Measurements from ENCODE around the gene TMEM184B.
A peak's percentile ranks its signal among the peaks of the same experiment; 100 is the strongest.
"Not testable (repeated sequence)": the region's sequence is repeated elsewhere in the genome, so short reads cannot be mapped to it uniquely, and the experiment has no call there.

The TMEM184B gene

GRCh38 chr22:38236786-38237185, 36.0 kb downstream of the TMEM184B start:
- no peak for TF ChIP-seq CTCF (IDR thresholded peaks at IDR 0.05)
- no peak for TF ChIP-seq ZFX (IDR thresholded peaks at IDR 0.05; ENCODE audit: borderline replicate concordance)
- peak overlapping the region; percentile 47 for H3K27ac ChIP-seq

GRCh38 chr22:38235240-38235850, 37.5 kb downstream of the TMEM184B start:
- TF ChIP-seq CTCF (IDR thresholded peaks at IDR 0.05) (no peak), ZFX (IDR thresholded peaks at IDR 0.05; ENCODE audit: borderline replicate concordance) (no peak)
- H3K27ac ChIP-seq = no peak overlapping the region

- not testable (repeated sequence) for H3K27ac ChIP-seq
These were observed 39.0 kb downstream of the TMEM184B start for GRCh38 chr22:38233856-38234255.

- no peak for TF ChIP-seq CTCF (IDR thresholded peaks at IDR 0.05)
- no peak for TF ChIP-seq ZFX (IDR thresholded peaks at IDR 0.05; ENCODE audit: borderline replicate concordance)
- H3K27ac ChIP-seq = no peak overlapping the region
These were observed 39.4 kb downstream of the TMEM184B start for GRCh38 chr22:38233427-38233826.

- TF ChIP-seq ZFX (IDR thresholded peaks at IDR 0.05; ENCODE audit: borderline replicate concordance) (no peak), CTCF (IDR thresholded peaks at IDR 0.05) (no peak)
These were observed 40.6 kb downstream of the TMEM184B start for GRCh38 chr22:38232196-38232595.

GRCh38 chr22:38230916-38231315, 41.9 kb downstream of the TMEM184B start:
- no peak for TF ChIP-seq ZFX (IDR thresholded peaks at IDR 0.05; ENCODE audit: borderline replicate concordance)
- TF ChIP-seq CTCF (IDR thresholded peaks at IDR 0.05) = no peak
- H3K27ac ChIP-seq = no peak overlapping the region

More at GRCh38 chr22:38232196-38232595, 40.6 kb downstream of the TMEM184B start:
- H3K27ac ChIP-seq = no peak overlapping the region

- H3K27ac ChIP-seq = no peak overlapping the region
- TF ChIP-seq CTCF (IDR thresholded peaks at IDR 0.05) = peak; percentile 35
- TF ChIP-seq ZFX (IDR thresholded peaks at IDR 0.05; ENCODE audit: borderline replicate concordance) = no peak
These were observed 42.5 kb downstream of the TMEM184B start for GRCh38 chr22:38230108-38230825.
